H1 (cell line): Measurements from ENCODE around the gene CASZ1.

Experiments used
- EGR1 ChIP-seq: IDR thresholded peaks from 2 replicates; pipeline ENCODE4 v1.6.1; 2011; ENCODE audit warnings: low read depth, low read length, borderline replicate concordance
- POLR2A ChIP-seq, 2 experiments: IDR thresholded peaks; 1 replicate in 1 of 2; 2 replicates in 1 of 2; pipeline ENCODE4 v1.6.1; 2011; ENCODE audit warnings: low read depth in 2 of 2, low read length in 2 of 2, mild to moderate bottlenecking in 2 of 2; ENCODE audit errors: control extremely low read depth in 1 of 2
- POLR2AphosphoS5 ChIP-seq: IDR thresholded peaks from 2 replicates; pipeline ENCODE4 v1.6.1; 2011; ENCODE audit warnings: low read depth, low read length
- TF ChIP-seq, protein P1 (sequence below), 3 experiments: IDR thresholded peaks; 1 replicate in 2 of 3; 2 replicates in 1 of 3; pipeline versions ENCODE4 v1.5.1 to v1.6.1; 2011; ENCODE audit warnings: low read length in 3 of 3, mild to moderate bottlenecking in 3 of 3, inconsistent platforms in 2 of 3, low read depth in 1 of 3, moderate library complexity in 1 of 3; ENCODE audit not compliant: insufficient read depth in 1 of 3; ENCODE audit errors: control extremely low read depth in 1 of 3

DNA sequence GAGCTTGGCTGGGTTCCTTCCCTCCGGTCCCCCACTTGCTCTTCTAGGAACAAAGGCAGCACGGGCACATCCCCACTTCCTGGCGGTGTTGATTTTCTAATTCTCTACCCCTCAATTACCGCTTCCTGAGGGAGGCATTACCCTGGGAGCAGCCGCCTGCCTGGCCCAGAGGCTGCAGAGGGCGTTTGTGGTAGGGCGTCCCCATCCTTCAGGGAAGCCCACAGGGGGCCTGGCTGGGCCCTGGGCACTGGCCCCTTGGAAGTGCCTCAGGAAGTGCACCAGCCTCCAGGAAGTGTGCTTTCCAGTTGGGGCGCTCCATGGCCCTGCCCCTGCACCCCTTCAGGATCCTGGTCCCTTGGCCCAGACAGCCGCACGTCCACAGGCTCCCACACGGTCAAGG lies 42.1 kb upstream of the CASZ1 start:
- TF ChIP-seq, protein P1, sequence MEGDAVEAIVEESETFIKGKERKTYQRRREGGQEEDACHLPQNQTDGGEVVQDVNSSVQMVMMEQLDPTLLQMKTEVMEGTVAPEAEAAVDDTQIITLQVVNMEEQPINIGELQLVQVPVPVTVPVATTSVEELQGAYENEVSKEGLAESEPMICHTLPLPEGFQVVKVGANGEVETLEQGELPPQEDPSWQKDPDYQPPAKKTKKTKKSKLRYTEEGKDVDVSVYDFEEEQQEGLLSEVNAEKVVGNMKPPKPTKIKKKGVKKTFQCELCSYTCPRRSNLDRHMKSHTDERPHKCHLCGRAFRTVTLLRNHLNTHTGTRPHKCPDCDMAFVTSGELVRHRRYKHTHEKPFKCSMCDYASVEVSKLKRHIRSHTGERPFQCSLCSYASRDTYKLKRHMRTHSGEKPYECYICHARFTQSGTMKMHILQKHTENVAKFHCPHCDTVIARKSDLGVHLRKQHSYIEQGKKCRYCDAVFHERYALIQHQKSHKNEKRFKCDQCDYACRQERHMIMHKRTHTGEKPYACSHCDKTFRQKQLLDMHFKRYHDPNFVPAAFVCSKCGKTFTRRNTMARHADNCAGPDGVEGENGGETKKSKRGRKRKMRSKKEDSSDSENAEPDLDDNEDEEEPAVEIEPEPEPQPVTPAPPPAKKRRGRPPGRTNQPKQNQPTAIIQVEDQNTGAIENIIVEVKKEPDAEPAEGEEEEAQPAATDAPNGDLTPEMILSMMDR (IDR thresholded peaks at IDR 0.05; ENCODE audit: control extremely low read depth in 1 of 3, insufficient read depth in 1 of 3, low read depth in 1 of 3, low read length in 3 of 3), result no peak
- TF ChIP-seq EGR1 (no peak), POLR2AphosphoS5 (no peak), POLR2A (IDR thresholded peaks at IDR 0.05; ENCODE audit: control extremely low read depth in 1 of 2, low read depth in 2 of 2, low read length in 2 of 2) (no peak)
